GM12892 (cell line): ENCODE results near the gene AAMP.

Source experiments
- DNase-seq: peaks from one replicate; pipeline ENCODE4 v3.0.0; 2011; ENCODE audit not compliant: insufficient read length
- FAIRE-seq: peaks from 2 replicates; lab custom pipeline; 2011; peaks lifted over from hg19 to GRCh38; lab: Jason Lieb, UNC
- POLR2A ChIP-seq: IDR thresholded peaks from 2 replicates; pipeline ENCODE4 v1.6.1; 2011; ENCODE audit warnings: low read depth, low read length, control low read depth
- POLR2AphosphoS5 ChIP-seq: IDR thresholded peaks from 2 replicates; pipeline ENCODE4 v1.6.1; 2011; ENCODE audit warnings: low read depth, low read length, control low read depth
- TAF1 ChIP-seq: IDR thresholded peaks from 2 replicates; pipeline ENCODE4 v1.6.1; 2011; ENCODE audit warnings: low read depth, mild to moderate bottlenecking, control low read depth, low read length, borderline replicate concordance

The AAMP gene

DNA sequence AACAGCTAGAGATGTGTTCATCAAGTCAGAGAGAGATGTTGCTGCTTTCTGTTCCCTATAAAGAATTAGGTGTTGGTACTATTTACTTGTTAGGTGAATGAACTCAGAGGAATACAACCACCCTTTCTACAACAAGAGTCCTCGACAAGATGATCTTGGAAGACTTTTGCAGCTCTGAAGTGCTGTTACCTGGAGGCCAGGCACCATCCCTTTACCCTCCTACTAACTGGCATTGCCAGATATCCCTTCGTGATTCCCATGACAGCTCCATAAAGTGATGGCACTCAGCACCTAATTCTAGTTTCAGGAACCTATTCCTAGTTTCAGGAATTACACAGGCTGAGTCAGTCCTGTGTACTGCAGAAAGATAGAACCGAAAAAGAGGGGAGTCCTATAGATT lies 43.0 kb downstream of the AAMP start:
- no peak for FAIRE-seq
- no peak for DNase-seq
- 0 out of 2 replicates have a peak, but pooled peaks have one; percentile 51 for TF ChIP-seq POLR2AphosphoS5
- peak; percentile 33; the same call in 1 of the 2 replicates for TF ChIP-seq POLR2A
- no peak for TF ChIP-seq TAF1

DNA sequence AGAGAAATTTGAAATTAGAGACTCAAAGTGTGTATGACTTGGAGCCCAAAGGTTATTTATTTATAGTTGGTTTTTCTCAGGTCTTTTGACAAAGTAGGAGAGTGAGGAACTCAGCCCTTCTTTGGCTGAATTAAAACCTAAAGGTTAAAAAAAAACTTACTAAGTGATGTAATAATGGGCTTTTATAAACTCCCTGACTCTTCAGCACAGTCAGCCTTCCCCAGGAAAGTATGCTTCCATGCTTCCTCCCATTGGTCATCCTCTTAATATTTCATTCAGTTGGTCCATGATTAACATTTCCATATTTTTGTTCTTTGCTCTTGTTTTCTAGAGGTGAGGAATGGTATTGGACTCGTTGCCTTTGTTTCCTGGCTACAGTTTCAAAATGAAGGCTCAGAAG lies 45.8 kb downstream of the AAMP start:
- DNase-seq (no peak), FAIRE-seq (no peak)
- no peak for TF ChIP-seq POLR2A
- no peak for TF ChIP-seq POLR2AphosphoS5

DNA sequence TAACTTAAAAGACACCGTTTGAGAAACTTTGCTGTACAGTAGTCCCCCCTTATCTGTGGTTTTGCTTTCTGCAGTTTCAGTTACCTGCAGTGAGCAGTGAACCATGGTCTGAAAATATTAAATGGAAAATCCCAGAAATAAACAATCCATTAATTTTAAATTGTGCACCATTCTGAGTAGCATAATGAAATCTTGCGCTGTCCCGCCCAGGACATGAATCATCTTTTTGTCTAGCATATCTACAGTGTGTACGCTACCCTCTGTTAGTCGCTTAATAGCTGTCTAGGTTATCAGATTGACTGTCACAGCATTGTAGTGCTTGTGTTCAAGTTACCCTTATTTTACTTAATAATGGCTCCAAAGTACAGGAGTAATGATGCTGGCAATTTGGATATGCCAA lies 46.9 kb downstream of the AAMP start:
- TF ChIP-seq POLR2A = 0 out of 2 replicates have a peak, but pooled peaks have one; percentile 5
- TF ChIP-seq TAF1 = no peak
- DNase-seq (no peak), FAIRE-seq (no peak)

DNA sequence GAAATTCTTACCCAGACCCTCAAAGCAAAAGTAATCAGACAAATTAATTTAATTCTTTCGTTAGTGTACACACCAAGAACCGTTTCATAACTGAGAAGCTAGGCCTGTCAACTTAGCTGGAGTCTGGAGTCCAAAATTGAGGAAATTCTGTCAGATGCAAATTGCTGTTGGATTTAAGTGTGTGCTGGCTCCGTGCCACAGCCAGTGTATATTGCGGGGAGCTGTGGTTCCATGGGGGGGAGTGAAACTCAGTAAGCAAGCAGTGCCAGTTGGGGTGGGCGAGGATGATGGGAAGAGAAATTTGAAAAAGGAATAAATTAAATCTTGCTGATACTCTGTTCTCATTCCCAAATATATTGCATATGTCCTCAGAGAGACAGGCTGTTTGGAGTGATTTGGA lies 48.9 kb downstream of the AAMP start:
- DNase-seq (no peak), FAIRE-seq (no peak)
- no peak; the same call in 1 of the 2 replicates for TF ChIP-seq POLR2AphosphoS5
- peak; percentile 44; the same call in 1 of the 2 replicates for TF ChIP-seq POLR2A

DNA sequence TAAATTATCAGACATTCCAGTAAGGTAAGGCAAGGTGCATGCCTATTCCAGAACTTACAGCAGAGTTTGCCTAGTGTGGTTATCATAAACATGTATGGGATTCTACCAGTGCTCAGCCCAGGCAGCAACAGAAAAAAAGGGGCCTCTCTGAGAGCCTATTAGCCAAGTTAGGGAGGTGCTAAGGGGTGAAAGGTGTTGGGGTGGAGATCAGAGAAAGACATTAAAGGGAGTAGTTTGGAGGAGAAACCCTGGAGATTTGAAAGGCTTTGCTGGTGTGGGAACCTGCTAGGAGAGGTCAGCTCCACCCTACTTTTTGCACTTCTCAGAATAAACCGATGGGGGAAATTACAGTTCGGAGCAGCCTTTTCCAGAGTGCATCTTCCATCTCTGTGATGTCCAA lies 50.0 kb downstream of the AAMP start:
- no peak for DNase-seq
- no peak for TF ChIP-seq POLR2AphosphoS5
- no peak for TF ChIP-seq TAF1
- TF ChIP-seq POLR2A = no peak
- no peak for FAIRE-seq

DNA sequence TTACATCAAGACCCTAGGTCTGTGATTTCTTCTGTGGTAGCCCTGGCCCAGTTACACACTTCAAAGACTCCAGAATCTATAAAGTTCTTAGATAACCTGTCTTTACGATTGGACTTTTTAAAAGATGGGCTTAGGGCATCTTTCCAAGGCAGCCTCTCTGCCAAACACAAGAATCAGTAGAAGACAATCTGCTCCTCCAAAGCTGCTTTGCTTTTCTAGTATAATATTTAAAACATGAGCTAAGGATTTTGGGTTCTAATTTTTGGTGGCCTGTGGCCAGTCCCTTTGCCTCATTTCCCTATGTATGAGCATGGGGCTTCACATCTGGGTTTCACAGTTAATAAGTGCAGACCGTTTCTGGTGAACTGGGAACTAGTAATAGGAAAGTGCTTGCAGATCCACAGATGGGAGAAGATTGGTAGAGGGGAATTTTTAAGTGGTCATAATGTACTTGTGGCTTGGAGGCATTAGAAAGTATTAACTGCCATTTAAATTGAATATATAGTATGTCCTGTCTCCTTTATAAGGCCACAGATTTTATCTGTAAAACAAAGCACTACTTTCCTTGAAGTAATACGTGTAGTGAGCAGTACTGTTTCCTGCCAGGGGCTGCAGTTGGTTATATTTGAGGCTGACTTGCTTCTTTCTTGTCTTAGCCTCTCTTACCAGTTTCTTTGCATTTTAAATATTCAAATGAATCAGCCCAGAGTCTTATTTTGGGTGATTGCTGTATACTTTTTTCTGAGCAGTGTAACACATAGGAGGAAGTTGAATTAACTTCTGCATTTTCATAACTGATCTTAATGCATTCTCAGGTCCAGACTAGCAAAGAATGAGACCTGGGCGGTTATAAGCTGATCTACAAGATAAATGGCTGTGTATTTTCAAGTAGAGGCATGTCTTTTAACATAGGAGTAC lies 51.4 kb downstream of the AAMP start:
- TF ChIP-seq POLR2A = peak; percentile 46
- TF ChIP-seq POLR2AphosphoS5 = peak; percentile 60
- 0 out of 2 replicates have a peak, but pooled peaks have one; percentile 7 for TF ChIP-seq TAF1
- FAIRE-seq (peak; percentile 81), DNase-seq (no peak)

DNA sequence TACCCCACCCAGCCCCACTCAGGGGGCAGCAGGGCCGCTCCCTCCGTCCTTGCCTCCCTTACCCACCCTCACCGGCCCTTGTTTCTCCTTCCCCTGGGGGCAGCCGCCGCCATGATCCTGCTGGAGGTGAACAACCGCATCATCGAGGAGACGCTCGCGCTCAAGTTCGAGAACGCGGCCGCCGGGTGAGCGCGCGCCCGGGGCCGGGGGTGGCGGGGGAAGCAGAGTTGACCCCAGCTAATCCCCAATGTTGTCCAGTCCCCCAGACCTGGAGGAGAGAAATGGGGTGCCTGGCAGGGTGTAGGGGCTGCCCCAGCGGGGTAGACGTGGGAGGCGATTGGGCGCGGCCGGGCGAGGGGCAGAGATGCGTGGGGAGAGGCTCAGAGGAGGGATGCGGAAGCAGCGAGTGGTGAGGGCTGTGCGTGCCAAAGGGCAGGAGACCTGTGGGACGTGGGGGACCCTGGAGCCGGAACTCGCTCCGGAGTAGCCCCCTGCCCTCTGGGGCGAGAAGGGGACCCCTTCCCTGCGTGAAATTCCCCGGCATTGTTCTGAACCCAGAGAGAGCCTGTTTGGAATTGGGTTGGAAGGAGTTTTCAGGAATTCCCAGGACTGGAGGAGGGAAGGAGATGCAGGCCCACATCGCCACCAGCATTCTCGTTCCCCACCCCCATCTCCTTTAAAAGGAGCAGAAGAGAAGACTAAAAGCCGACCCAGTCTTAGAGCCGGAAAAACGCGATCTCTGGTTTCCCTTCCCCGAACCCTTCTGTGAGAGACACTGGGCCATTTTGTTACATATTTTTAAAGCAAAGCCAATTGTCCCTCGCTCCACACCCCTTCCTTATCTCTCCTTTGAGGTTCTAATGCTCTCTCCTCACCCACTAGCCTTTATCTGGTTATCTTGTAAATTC lies 52.3 kb downstream of the AAMP start:
- FAIRE-seq (peak; percentile 78), DNase-seq (peak; percentile 46)
- TF ChIP-seq POLR2AphosphoS5 (0 out of 2 replicates have a peak, but pooled peaks have one; percentile 5), TAF1 (peak; percentile 3; the same call in 1 of the 2 replicates), POLR2A (no peak)

DNA sequence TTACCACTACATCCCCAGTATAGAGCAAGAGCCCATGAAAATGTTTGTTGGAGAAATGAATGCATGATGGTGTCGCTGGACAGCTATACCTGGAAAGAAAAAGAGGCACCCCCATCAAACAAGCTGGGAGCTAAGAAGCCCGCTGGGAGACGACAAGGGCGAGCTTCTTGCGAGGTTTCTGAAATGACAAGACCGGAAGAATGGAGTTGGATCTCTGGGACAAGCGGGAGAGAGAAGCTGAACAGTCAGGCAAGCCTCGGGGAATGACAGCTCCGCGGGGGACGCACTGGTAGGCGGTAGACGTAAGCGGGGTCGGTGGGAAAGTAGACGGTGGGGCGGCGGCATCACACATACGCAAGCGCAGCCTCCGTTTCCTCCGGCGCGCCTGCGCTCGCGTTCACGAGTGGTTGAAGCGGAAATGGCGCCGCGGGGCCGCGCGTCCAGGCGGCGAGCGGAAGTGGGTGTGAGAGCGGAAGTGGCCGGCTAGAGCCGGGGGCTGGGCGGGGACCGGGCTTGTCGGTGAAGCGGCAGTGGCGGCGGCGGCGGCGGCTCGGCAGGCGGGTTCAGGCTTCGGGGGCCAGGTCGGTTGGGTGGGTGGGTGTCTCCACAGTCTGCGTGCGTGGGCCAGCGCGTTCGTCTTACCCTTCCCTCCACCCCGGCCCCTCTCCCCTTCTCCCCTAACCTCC lies 53.1 kb downstream of the AAMP start, which contains the start of gene ARPC2:
ARPC2 (plus strand) TSS at position 516 of the 686 bp plus-strand sequence. CDS start 282 bp downstream, outside the sequence.
- FAIRE-seq = peak; percentile 98

DNA sequence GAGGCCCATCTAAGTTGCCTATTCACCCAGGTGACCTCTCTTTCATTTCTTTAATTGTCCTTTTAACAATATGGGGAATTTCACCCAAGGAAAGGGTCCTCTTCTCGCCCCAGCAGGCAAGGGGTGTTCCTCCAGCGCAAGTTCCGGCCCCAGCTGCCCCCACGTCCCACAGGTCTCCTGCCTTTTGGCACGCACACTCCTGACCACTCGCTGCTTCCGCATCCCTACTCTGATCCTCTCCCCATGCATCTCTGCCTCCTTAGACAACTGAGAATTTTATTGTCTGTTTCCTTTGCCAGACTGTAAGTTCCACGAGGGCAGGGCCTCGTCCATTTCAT lies 53.6 kb downstream of the AAMP start:
- TF ChIP-seq TAF1 (no peak), POLR2A (no peak), POLR2AphosphoS5 (no peak)
- DNase-seq (no peak), FAIRE-seq (no peak)

More for the DNA sequence above, 53.1 kb downstream of the AAMP start, which contains the start of gene ARPC2:
- peak; percentile 90 for DNase-seq
- TF ChIP-seq POLR2A (peak; percentile 73), TAF1 (peak; percentile 52; the same call in 1 of the 2 replicates), POLR2AphosphoS5 (peak; percentile 62)
